GM12891 (cell line): ENCODE data around the gene RTL1. TPM values are rescaled to one million over a fixed set of nuclear protein-coding genes. Genes with fewer than 3 reads are reported as not detected.

Experiments used
- DNase-seq: peaks from one replicate; pipeline ENCODE4 v3.0.0; 2011; ENCODE audit warnings: low spot score; ENCODE audit not compliant: insufficient read length
- FAIRE-seq: peaks from 2 replicates; lab custom pipeline; 2011; peaks lifted over from hg19 to GRCh38; lab: Jason Lieb, UNC
- PAX5 ChIP-seq: IDR thresholded peaks from 2 replicates; pipeline ENCODE4 v1.6.1; 2011; ENCODE audit warnings: low read length, moderate library complexity, mild to moderate bottlenecking; ENCODE audit not compliant: insufficient read depth, severe bottlenecking
- POLR2A ChIP-seq: IDR thresholded peaks from 2 replicates; pipeline ENCODE4 v1.6.1; 2011; ENCODE audit warnings: low read depth, low read length, control low read depth
- POLR2AphosphoS5 ChIP-seq: IDR thresholded peaks from 2 replicates; pipeline ENCODE4 v1.6.1; 2011; ENCODE audit warnings: low read depth, low read length, control low read depth
- POU2F2 ChIP-seq: IDR thresholded peaks from 2 replicates; pipeline ENCODE4 v1.6.1; 2011; ENCODE audit warnings: low read depth, mild to moderate bottlenecking, control low read depth, low read length, moderate library complexity
- SPI1 ChIP-seq: IDR thresholded peaks from 2 replicates; pipeline ENCODE4 v1.6.1; 2011; ENCODE audit warnings: low read depth, low read length, control low read depth
- TAF1 ChIP-seq: IDR thresholded peaks from 2 replicates; pipeline ENCODE4 v1.6.1; 2011; ENCODE audit warnings: low read depth, low read length, control low read depth
- polyA plus RNA-seq: library from polyadenylated mRNA; unstranded; fragments of >200 nt; gene quantifications from one replicate; pipeline ENCODE4 v1.2.1, GENCODE V29; 2012; ENCODE audit warnings: low read depth, missing spikeins, inconsistent platforms; ENCODE audit not compliant: missing spikeins

RTL1 gene
- 0.03 TPM for polyA plus RNA-seq

DNA sequence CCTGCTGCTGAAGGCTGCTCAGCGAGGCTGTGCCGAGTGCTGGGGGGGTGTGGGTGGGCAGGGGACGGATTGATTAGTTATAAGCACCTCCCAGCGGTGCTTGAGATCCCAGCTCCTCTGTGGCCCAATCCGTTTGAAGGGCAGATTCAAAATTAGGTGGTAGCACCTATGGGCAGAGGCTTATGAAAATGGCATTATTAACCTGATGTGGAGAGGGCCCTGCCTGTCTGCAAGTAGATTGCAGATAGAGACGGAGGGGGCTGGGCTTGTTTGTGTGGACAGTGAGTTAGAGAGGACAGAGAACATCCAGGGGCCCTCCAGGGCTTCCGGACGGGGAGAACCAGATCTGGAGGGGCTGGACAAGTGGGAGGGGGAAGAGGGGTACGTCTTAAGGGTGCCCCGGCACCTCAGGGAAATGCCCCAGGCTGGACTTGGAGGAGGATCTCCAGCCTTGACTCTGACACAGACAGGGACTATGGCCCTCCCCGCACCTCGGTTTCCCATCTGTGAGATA, at the start of gene RTL1:
Gene RTL1 (minus strand): TSS at position 51 of the 514 bp plus-strand sequence. CDS start 18,934 bp downstream, outside the sequence.
- TF ChIP-seq TAF1 (no peak), POLR2A (no peak), PAX5 (no peak), SPI1 (no peak), POU2F2 (no peak), POLR2AphosphoS5 (no peak)
- DNase-seq = no peak
- no peak for FAIRE-seq

DNA sequence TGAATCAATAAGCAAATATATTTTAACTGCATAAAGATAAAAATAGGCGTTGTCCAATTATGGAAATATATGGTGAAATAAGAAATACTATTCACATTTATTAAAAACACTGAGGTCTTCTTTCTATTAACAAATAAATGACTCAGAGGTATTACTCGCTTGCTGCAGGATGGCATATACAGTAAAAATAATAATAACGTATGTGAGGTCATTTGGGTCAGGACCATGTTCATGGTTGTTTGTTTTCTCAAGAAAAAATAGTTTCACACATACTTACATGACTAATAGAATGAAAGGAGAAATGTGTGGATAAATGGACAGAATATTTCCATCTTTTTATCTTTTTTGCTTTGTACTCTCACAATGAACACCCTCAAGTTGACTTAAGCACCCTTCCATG, 46.5 kb upstream of the RTL1 start:
- DNase-seq (no peak), FAIRE-seq (no peak)
- TF ChIP-seq PAX5 (no peak), POU2F2 (no peak), TAF1 (no peak), SPI1 (no peak), POLR2AphosphoS5 (no peak), POLR2A (no peak)

DNA sequence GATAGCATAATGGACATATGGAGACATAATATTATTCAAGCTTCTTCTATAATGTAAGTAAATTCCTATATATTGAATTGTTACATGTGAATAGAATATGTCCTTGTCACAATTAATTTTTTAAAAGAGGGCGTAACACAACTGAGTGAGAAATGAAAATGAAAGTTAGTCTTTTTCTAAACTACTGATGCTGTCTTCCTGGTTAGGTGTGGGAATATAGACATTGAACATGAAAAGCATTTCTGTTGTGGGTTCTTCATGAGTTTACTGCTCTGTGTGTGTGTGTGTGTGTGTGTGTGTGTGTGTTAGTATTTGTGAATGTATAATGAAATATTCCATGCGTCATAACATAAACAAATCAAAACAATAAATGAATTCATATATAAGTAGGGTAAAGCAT, 40.5 kb upstream of the RTL1 start:
- DNase-seq (no peak), FAIRE-seq (no peak)
- TF ChIP-seq TAF1 (no peak), SPI1 (no peak), POU2F2 (no peak), PAX5 (no peak), POLR2AphosphoS5 (no peak), POLR2A (no peak)

DNA sequence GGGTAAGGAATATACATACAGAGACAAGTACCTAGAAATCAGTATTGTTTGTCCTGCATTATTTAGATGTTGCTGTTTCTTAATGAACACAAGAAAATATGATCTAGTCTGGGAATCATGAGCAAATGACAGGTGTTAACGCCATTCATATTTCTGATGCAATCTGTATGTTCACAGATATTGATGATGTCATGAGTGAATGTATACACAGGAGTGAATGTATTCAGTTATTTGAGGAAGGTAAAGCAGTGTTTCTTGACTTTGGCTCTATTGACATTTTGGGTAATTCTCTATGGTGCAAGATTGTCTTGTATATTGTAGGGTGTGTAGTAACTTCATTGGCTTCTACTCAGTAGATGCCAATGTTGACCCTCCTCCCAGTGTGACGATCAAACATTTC, 26.7 kb upstream of the RTL1 start:
- TF ChIP-seq POLR2A = no peak
- TF ChIP-seq TAF1 = no peak
- no peak for TF ChIP-seq POU2F2
- TF ChIP-seq PAX5 = no peak
- FAIRE-seq = no peak

DNA sequence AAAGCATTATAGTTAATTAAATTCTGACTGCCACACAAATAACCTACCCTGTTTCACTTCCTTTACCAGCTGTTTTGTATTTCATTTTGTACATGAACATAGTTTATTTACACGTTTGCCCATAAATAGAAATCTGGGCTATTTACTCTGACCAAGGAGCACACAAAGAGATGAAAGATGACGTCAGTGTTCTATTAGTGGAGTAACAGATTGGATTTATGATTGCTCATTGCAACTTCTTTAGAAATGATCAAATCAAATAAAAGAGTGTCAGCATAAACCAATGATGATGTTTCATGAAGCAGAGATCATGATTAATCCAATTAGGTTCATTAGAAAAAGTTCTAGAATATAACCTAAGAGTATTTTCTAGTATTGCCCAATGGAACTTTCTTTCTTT, 12.0 kb upstream of the RTL1 start:
- DNase-seq (no peak), FAIRE-seq (no peak)
- TF ChIP-seq SPI1 (no peak), PAX5 (no peak), TAF1 (no peak), POLR2AphosphoS5 (no peak), POLR2A (no peak)

More for the DNA sequence above, 26.7 kb upstream of the RTL1 start:
- no peak for DNase-seq

DNA sequence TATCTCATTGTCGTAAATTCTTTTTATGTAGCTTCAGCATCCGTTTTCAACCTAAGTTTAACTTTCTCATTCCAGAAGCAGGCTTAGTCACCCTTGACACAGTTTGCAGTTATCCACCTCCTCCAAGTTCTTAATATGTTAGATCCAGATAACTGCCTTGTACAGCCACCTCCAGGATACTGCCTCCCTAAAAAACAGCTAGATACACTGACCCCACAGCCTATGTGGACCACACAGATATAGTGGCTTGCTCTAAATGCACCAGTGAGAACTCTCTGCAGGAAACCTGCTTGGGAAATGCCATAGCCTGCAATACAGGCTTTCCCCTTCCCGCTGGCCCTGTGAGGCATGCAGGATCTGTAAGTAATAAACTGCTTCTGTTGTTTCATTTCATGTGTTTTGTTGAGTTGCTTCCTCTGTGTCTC, 11.1 kb upstream of the RTL1 start:
- DNase-seq (no peak), FAIRE-seq (no peak)
- TF ChIP-seq SPI1 (no peak), POU2F2 (no peak), POLR2AphosphoS5 (no peak), POLR2A (no peak), TAF1 (no peak), PAX5 (no peak)

DNA sequence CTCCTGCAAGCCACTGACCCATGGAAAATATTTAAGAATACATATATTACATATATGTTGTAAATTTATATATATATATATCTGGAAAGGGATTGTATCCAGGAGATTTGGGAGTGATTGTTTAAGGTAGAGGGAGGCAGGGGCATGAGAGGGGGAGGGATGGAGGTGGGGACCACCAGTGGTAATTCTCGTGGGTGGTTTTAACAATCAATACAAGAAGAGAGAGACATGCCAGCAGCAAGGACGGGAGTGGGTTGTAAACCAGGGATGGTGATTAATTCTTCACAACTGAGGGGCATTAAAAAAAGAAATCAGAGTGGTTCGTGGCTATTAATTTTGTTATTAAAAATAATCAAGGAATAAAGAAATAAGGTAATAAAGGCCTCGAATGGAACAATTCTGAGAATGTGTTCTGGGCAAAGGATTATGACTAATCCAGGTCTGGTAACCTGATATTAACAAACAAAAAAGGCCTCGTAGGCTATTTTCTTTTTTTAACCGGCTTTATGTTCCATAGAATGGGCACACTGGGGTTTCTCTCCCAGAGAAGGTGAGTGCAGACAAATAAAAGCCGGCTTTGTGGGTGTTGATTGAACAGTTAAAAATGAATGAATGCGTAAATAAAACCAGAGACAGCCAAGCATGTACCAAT, 8.3 kb upstream of the RTL1 start:
- FAIRE-seq (no peak), DNase-seq (no peak)

DNA sequence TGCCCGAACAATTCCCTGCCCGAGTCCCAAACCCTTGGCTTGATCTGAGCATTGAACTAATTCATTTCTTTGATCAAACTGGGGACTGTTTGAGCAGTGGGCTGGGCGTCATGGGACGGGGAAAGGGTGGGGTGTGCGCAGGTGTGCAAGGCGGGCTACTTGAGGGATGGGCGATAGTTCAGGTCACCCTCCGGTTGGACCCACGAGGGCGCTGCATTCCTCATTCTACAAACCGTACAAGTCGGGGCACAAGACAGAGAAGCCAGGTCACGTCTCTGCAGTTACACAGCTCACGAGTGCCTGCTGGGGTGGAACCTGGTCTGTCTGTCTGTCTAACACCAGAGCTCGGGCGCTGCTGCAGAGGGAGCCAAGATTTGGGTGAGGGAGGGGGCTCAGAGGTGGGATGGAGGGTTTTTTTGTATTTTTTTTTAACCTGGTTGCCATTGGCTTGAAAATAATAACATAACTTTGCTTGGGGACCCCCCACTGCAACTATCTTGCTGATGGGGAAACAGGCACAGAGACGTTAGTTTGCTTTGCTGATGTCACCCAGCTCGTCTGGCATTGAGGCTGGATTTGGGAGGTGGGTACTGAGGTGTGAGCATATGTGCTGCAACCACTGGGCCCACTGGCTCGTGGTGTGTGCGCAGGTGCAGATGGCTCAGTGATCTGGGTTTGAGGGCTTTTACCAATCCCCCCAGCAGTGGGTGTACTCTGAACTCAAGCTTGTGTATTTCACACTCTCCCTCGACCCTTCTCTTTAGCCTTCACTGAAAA, 7.6 kb upstream of the RTL1 start:
- DNase-seq (no peak), FAIRE-seq (no peak)
- TF ChIP-seq POLR2AphosphoS5 (no peak), PAX5 (no peak), POLR2A (no peak), SPI1 (no peak), TAF1 (no peak), POU2F2 (no peak)

More for the DNA sequence above, 8.3 kb upstream of the RTL1 start:
- TF ChIP-seq PAX5 (no peak), TAF1 (no peak), POU2F2 (no peak), POLR2A (no peak), POLR2AphosphoS5 (no peak), SPI1 (no peak)

DNA sequence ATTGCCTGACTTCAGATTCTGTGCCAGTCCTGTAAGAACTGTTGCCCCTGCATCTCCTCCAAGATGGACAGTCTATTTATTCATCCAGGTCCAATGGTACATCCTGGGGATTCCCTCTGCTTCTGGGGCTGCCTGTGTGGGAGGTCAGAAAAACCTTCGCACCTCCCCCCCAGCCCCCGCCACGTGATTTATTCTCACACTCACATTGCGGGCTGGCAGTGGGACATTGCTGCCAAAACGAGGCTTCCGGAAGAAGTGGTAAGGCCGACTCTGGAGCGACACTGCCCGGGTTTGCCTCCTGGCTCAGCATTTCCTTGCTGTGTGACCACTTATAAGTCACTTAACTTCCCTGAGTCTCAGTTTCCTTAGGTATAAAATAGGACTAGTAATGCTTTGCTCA, 5.9 kb upstream of the RTL1 start:
- DNase-seq (no peak), FAIRE-seq (no peak)
- TF ChIP-seq POU2F2 (no peak), POLR2A (no peak), SPI1 (no peak), TAF1 (no peak), PAX5 (no peak), POLR2AphosphoS5 (no peak)

DNA sequence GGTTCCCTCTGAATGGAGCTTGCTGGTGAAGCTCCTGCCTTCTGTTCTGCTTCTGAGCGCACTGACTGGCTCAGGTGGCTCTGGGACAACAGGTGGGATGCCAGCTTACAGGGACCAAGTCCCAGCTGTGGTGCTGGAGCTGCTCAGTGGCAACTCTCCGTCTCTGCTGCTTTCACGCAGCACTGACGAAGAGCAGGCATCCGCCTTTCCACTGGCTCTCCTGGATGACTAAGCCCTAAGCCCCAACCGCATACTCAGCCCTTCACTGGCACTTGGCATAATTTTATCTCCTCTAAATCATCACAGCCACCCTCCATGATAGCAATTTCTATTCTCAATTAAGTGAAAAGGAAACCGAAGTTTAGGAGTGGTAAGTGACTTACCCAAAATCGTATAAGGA, 3.7 kb upstream of the RTL1 start:
- no peak for FAIRE-seq
- DNase-seq = no peak
- TF ChIP-seq POU2F2 (no peak), SPI1 (no peak), TAF1 (no peak), POLR2A (no peak), POLR2AphosphoS5 (no peak)
